Measurements from ENCODE around the gene GIMD1. TPM values are rescaled to one million over a fixed set of nuclear protein-coding genes. Genes with fewer than 3 reads are reported as not detected.

GIMD1 gene
- total and polyA plus RNA-seq, 9 of the 15 experiments (the other 6 are each of a cell fraction or from before 2014, with no cell fraction given): not detected

GRCh38 chr4:106369456-106370060 is 980 bp upstream of the GIMD1 start (continued):
- TF ChIP-seq NCOA1 (IDR thresholded peaks at IDR 0.05; ENCODE audit: low read depth) (no peak), XRCC4 (IDR thresholded peaks at IDR 0.05; ENCODE audit: extremely low read depth, insufficient read depth, insufficient read length) (no peak), PRDM10 (IDR thresholded peaks at IDR 0.05; ENCODE audit: partially characterized antibody) (peak; percentile 8), RCOR1 (IDR thresholded peaks at IDR 0.05; ENCODE audit: borderline replicate concordance in 1 of 2, low read depth in 2 of 2, low read length in 2 of 2) (peak in 1 of 2 experiments; percentile 43; a peak in 1 of 4 replicates), GATA2 (CRISPR knock-in tag; IDR thresholded peaks at IDR 0.05) (peak; percentile 77), WHSC1 (IDR thresholded peaks at IDR 0.05; ENCODE audit: low read length) (no peak), SNIP1 (IDR thresholded peaks at IDR 0.05; ENCODE audit: low read depth) (no peak), NR4A1 (CRISPR knock-in tag; IDR thresholded peaks at IDR 0.05) (no peak), NR4A1 (tag; IDR thresholded peaks at IDR 0.05) (no peak), CBFA2T3 (IDR thresholded peaks at IDR 0.05) (peak; percentile 26), REST (IDR thresholded peaks at IDR 0.05; ENCODE audit: borderline replicate concordance) (peak; percentile 45; the same call in 1 of the 2 replicates), REST (CRISPR knock-in tag; IDR thresholded peaks at IDR 0.05; ENCODE audit: low read depth) (no peak), ARID1B (IDR thresholded peaks at IDR 0.05) (0 out of 2 replicates have a peak, but pooled peaks have one; percentile 11), RAD21 (CRISPR knock-in tag; conservative IDR thresholded peaks at IDR 0.05 in 1 of 2, IDR thresholded peaks at IDR 0.05 in 1 of 2) (peak; percentile 56 to 64)

All from K562 (cell line).